Measurements from ENCODE around the gene ZPBP. TPM values are rescaled to one million over a fixed set of nuclear protein-coding genes. Genes with fewer than 3 reads are reported as not detected.

Gene ZPBP
- total RNA-seq, 1 experiment from 2014 or later: not detected

GRCh38 chr7:50141854-50142253, 48.8 kb upstream of the ZPBP start:
- H4K20me1 ChIP-seq (ENCODE audit: control insufficient read depth, insufficient read depth, insufficient read length): no peaks in the 10 kb centered on the region
- Mint-ChIP-seq H3K9me3 (peaks cover 3% of the 10 kb centered on the region in 2 experiments; a peak in 4 of 5 replicates), H3K4me1 (no peaks in the 10 kb centered on the region), H3K27ac (no peak overlapping the region), H3K36me3 (ENCODE audit: insufficient read depth in 1 of 3, low read depth in 3 of 3) (peaks cover 0 to 4% (median 0%) of the 10 kb centered on the region in 3 experiments; a peak in 2 of 7 replicates), H3K27me3 (ENCODE audit: low read depth) (no peaks in the 10 kb centered on the region), H3K4me3 (no peak overlapping the region)
- H4K8ac ChIP-seq (replicated peaks; ENCODE audit: insufficient read length, low read depth, low read length): no peak overlapping the region
- H2BK120ac ChIP-seq (ENCODE audit: low read depth, low read length, poor library complexity, severe bottlenecking): no peak overlapping the region
- no peaks in the 10 kb centered on the region for H3K79me2 ChIP-seq (ENCODE audit: insufficient read depth, low read length)
- H3K4ac ChIP-seq (ENCODE audit: low read depth, low read length): no peak overlapping the region
- no peaks in the 10 kb centered on the region for H3K79me1 ChIP-seq (ENCODE audit: insufficient read depth, low read depth, low read length, poor library complexity, severe bottlenecking)
- H4K91ac ChIP-seq (ENCODE audit: insufficient read length, low read depth, low read length): no peak overlapping the region
- H3K14ac ChIP-seq (ENCODE audit: insufficient read depth, low read length): no peak overlapping the region
- H3K9me3 ChIP-seq (ENCODE audit: control insufficient read depth, low read depth, low read length): no peaks in the 10 kb centered on the region
- no peak overlapping the region for H3K4me2 ChIP-seq (ENCODE audit: insufficient read depth, insufficient read length, low read length)
- H3T11ph ChIP-seq (ENCODE audit: low read length): no peak overlapping the region
- no peak for DNase-seq
- H2BK12ac ChIP-seq (ENCODE audit: insufficient read length, low read depth, low read length): no peak overlapping the region
- H3K23me2 ChIP-seq (ENCODE audit: insufficient read length, low read depth, low read length, poor library complexity, severe bottlenecking): no peaks in the 10 kb centered on the region
- no peak overlapping the region for H2BK20ac ChIP-seq (ENCODE audit: low read depth, low read length, poor library complexity, severe bottlenecking)
- no peak overlapping the region for H3K9ac ChIP-seq (ENCODE audit: extremely low read depth, insufficient read length, low read length)
- no CpG with 5 or more reads among the region's 12 CpGs for WGBS (ENCODE audit: extremely low coverage, insufficient read length, low lambda C conversion rate)
- no peaks in the 10 kb centered on the region for H3K27me3 ChIP-seq (ENCODE audit: insufficient read depth, low read length)
- no peak overlapping the region for H3K18ac ChIP-seq (ENCODE audit: insufficient read length, low read depth, low read length)
- no peak overlapping the region for H2AK5ac ChIP-seq (ENCODE audit: insufficient read length, low read length)
- no peak overlapping the region for H3K27ac ChIP-seq (ENCODE audit: insufficient read length, low read depth, low read length)
- TF ChIP-seq CTCF (conservative IDR thresholded peaks at IDR 0.05): no peak
- no peak overlapping the region for H2AFZ ChIP-seq (ENCODE audit: low read length)
- no peak overlapping the region for H3K23ac ChIP-seq (ENCODE audit: insufficient read length, low read depth, low read length)
- no peak overlapping the region for H3K56ac ChIP-seq (ENCODE audit: insufficient read length, low read depth, low read length)
- H4K5ac ChIP-seq (ENCODE audit: insufficient read length, low read depth, low read length): no peak overlapping the region
- H3K4me1 ChIP-seq (ENCODE audit: insufficient read depth, low read length): no peaks in the 10 kb centered on the region
- no peak overlapping the region for H2BK5ac ChIP-seq (ENCODE audit: insufficient read length, low read length)
- no peak overlapping the region for H2BK15ac ChIP-seq (ENCODE audit: low read depth, low read length)

All from H9 (cell line).